DMS 273 (cell line): ENCODE results near the gene CTSA.
"Not testable (repeated sequence)": the region's sequence is repeated elsewhere in the genome, so short reads cannot be mapped to it uniquely, and the experiment has no call there.

Experiments used
- DNase-seq: peaks from one replicate; lab custom pipeline; 2025; ENCODE audit not compliant: unreplicated experiment; lab: John Stamatoyannopoulos, UW

Gene CTSA

DNA sequence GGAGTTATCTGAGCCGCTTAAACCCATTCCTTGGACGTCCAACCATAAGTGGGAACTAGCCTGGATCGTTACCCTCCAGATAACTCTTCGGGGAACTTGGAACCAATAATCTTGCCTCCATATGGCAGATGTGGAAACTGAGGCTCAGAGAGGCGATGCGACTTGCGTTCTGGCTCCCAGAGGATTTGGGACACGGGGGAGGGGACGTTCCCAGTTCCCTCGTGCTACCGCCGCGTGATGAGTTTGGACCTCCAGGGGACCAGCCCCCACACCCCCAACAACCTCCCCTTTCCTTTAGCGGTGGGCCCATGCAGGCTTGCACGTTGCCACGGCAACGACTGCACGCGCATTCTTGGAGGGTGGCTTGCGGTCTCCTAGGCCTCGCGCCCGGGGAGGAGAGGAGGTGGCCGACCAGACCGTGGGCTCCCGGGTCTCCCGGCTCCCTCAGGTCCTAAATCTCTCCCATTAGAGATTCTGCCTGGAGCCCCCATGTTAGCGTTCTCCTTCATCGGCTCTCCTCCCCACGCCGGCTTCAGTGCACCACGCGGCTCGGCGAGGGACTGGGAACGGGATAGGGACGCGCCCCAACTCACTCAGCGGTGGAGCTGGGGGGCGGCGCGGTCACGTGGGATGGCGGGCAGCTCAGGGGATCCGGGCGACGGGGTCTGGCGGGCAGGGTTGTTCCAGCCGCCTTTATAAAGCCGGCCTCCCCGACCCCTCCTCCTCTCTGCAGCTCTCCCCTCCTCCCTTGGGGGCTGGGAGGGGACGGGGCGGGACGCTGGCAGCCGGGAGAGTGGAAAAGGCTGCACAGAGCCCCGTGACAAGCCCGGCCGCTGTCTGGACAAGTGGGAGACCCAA lies 20.6 kb downstream of the CTSA start, which contains the start of gene PLTP:
TSS of gene PLTP (minus strand) at position 670 of the 858 bp plus-strand sequence. CDS start 703 bp downstream, outside the sequence.
- DNase-seq = peak; percentile 82

DNA sequence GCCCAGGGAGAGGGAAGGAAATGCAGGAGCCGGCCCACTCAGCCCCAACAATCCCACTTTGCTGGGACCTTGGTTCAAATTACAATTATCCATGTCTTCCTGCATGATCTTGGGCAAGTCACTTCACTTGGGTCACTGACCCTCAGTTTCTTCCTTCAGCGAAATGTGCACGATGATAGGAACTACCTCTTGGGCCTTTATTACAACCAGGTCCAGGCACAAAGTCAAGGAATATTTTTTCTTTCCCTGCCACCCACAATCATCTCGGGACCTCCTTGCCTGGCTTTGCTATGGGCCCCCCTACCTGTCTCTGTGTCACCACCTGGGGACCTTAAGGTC lies 21.2 kb downstream of the CTSA start:
- no peak for DNase-seq

DNA sequence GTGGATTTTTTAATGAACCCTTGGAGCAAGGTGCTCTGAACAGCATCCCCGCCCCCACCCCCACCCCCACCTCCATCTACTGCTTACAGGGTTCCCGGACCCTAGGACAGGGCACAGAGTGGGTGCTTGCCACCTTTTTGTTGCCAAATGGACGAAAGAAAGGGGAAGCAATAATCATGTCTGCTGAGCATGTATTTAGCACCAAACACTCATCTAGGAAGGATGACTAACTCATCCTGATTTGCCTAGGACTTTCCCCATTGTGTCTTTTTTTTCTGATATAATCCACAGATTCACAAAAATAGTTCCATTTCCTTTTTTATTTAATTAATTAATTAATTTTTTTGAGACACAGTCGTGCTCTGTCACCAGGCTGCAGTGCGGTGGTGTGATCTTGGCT lies 22.0 kb downstream of the CTSA start:
- DNase-seq = no peak

DNA sequence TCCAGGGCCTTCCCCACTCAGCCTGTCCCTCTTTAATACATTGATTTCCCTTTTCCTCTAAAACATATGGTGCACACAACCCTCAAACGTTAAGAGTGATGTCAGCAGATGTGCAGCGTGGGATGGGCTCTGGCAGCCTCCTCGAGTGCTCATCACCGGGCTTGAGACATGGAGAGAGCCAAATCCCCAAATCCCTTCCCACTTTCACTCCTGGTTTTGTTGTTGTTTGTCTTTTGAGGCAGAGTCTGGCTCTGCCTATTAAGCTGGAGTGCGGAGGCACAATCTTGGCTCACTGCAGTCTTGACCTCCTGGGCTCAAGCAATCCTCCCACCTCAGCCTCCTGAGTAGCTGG lies 26.6 kb downstream of the CTSA start:
- peak; percentile 59 for DNase-seq

DNA sequence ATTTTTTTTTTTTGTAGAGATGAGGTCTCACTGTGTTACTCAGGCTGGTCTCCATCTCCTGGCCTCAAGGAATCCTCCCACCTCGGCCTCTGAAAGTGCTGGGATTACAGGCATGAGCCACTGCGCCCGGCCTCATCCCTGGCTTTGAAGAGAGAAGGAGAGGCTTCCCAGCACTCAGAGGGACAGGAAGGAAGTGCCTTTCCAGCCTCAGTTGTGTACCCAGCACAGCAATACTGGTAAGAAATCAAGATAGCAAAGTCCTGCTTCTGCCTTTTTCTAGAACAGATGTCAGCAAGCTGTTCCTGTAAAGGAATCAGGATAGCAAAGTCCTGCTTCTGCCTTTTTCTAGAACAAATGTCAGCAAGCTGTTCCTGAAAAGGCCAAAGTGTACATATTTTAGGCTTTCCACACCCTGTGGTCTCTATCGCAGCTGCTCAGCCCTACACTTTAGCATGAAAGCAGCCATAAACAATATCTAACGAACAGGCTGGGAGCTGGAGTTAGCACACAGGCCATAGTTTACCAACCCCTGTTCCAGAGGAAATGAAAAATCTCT lies 27.1 kb downstream of the CTSA start:
- DNase-seq = no peak

DNA sequence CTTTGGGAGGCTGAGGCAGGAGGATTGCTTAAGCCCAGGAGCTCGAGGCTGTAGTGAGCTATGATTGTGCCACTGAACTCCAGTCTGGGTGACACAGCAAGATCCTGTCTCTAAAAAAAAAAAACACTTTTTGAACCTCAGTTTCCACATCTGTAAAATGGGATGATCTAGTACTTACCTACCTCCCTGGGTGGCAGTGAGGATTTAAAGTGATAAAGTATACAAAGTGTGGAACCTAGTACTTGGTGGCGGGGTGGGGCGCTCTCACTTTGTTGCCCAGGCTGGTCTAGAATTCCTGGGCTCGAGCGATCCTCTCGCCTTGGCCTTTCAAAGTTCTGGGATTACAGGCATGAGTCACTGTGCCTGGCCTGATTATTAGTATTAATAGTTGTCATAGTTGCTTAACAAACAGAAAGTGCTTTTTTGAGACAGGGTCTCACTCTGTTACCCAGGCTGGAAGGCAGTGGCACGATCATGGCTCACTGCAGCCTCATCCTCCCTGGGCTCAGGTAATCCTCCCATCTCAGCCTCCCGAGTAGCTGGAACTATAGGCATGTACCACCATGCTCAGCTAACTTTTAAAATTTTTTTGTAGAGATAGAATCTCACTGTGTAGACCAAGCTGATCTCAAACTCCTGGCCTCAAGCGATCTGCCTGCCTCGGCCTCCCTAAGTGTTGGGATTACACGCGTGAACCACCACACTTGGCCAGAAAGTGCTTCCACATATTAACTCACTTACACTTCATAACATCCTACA lies 27.8 kb downstream of the CTSA start:
- DNase-seq = no peak

DNA sequence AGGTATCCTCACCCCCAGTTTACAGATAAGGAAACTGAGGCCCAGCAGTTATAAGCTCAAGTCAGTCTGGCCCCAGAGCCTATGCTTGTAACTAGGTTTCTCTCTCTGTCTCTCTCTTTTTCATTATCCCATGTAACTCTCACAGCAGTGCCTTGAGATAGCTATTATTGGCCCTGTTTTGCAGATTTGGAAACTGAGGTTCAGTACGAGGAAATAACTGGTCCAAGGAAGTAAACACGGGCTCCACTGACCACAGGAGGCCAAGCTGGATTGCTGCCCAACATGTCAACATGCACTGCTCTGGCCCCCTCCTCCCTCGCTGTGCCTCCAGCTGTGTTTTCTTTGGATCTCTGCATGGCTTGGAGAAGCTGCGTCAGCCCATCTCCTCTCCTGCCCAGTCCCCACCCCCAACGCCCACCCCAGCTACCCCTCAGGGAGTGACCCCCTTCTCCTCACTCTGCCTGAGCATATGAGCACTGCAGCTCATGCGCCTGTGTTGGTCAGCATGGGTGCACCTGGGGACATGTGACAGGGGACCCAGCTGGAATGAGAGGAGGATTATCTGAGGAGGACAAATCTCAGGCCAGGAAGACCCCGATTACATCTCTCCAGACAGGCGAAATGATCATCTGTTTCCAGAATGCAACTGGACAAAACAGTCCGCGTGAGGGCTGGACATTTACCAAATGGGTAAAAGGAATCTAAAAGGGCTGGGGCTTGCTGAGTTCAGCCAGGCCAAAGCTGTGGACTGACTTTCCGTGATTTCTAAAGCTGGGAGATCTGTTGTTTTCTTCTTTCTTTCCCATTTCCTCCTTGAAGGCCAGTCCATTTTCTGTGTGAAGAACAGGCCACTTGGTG lies 28.6 kb downstream of the CTSA start:
- no peak for DNase-seq

DNA sequence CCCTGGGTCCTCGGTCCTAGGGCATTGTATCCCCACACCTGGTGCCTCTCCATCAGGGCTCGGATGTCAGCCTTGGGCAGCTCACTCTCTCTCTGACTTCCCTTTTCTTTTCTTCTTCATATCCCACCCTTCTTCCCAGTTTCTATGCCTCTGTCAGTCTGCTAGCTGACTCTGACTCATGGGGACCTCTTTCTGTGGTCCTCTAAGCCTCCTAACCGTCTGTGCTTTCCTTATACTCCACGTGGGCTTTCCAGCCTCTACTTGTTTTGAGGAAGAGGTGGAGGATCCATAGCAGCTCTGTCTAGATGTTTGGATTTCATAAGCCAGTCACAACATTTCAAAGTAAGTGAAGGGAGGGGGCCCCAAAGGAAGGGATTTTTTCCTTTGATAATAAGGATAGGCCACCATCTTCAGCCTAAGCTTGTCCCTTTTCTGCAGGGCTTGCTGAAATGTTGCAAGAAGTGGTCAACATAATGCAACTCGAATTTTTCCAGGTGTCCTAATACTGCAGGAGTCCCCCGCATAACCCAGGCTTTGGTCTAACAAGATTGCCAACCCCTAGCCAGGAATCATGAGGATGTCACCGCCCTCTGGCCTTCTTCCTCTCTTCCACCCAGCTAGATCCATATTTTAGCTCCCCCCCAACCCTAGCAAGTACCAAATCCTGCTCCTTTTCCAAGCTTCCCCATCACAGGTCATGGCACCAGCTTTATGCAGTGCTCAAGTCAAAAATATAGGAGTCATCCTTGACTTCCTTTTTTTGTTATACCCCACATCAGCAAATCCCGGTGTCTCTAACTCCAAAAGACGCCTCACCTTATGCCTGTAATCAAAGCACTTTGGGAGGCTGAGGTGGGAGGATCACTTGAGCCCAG lies 29.6 kb downstream of the CTSA start:
- no peak for DNase-seq

DNA sequence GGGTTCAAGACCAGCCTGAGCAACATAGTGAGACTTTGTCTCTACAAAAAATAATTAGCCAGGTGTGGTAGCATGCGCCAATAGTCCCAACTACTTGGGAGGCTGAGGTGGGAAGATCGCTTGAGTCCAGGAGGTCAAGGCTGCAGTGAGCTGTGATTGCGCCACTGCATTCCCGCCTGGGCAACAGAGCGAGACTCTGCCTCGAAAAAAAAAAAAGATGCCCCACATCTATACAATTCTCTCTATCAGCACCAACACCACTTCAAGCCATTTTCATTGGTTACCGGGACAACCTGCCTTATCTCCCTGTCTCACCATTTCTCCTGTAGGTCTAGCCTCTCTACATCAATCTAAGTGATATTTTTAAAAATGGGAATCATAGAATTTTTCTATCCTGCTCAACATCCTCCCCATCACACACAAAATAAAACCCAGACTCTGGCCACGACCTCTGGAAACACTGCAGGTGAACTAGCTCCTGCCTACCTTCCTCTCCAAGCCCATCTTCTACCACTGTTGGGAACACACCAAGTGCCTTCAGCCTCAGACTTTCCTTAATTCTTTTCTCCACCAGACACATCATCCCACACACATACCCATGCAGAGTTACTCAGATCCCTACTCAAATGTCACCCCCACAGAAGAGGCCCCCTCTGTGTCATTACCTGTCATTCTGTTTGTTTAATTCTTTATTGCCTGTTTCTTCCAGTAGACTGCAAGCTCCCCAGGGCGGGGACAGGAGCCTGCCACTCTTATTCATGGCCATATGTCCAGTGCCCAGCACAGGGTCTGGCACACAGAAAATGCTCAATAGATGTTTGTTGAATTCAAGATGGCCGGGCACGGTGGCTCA lies 30.4 kb downstream of the CTSA start:
- DNase-seq = no peak

DNA sequence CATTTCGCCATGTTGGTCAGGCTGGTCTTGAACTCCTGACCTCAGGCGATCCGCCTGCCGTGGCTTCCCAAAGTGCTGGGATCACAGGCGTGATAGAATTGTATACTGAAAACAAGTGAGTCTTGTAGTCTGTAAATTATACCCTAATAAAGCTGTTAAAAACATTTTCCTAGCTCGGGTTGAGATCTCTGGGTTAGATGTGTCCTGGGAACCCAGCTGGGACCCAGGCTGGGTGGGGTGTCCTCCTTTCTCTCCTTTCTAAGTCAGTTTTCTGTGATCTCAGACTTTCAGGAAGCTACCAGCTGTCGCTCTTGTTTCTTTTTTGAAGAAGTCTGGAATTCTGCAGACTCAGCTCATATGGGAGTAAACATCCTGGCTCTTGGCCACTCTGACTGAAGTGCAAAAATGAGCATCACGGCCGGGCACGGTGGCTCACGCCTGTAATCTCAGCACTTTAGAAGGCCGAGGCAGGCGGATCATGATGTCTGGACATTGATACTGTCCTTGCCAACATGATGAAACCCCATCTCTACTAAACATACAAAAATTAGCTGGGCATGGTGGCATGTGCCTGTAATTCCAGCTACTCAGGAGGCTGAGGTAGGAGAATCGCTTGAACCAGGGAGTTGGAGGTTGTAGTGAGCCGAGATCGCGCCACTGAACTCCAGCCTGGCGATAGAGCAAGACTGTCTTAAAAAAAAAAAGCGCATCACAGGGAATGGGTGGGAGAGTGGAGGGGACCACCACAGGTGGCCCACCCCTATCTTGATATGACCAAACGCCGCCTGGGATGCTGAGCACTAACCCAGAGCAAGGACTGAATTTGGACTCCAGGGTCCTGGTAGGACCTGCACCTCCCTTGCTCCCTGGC lies 33.5 kb downstream of the CTSA start:
- DNase-seq = peak; percentile 45

DNA sequence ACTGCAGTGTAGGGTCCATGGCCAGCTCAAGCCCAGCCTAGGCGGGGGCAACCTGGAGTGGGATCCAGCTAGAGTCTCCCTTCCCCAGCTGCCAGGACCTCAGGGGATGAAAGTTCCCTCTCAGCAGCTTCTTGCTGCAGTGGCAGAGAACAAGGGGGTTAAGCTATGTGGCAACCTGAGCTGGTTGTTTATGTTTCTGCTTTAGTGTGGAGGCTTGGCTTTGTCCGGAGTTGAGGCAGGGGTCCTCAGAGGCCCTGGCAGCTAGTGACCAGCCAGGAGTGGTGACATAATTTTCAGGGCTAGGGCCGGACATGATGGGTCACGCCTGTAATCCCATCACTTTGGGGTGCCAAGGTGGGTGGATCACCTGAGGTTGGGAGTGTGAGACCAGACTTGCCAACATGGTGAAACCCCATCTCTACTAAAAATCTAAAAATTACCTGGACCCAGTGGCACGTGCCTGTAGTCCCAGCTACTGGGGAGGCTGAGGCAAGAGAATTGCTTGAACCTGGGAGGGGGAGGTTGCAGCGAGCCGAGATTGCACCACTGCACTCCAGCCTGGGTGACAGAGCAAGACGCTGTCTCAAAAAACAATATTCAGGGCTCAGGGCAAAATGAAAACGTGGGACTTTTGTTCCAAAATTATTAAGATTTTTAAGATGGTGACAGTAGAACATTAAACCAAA lies 34.8 kb downstream of the CTSA start:
- DNase-seq = no peak

DNA sequence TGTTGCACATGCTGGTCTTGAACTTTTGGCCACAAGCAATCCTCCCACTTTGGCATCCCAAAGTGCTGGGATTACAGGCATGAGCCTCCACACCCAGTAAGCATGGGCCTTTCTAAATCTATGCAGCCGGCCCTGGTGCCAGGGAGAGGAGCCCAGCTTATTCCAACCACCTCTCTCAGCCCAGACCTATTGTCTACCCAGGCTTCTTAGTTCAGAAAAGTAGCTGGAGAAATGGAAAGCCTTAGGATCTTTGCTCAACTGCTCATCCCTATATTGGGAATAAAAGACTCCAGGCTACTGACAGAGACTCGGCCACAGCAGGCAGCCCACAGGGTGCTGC lies 35.6 kb downstream of the CTSA start:
- no peak for DNase-seq

DNA sequence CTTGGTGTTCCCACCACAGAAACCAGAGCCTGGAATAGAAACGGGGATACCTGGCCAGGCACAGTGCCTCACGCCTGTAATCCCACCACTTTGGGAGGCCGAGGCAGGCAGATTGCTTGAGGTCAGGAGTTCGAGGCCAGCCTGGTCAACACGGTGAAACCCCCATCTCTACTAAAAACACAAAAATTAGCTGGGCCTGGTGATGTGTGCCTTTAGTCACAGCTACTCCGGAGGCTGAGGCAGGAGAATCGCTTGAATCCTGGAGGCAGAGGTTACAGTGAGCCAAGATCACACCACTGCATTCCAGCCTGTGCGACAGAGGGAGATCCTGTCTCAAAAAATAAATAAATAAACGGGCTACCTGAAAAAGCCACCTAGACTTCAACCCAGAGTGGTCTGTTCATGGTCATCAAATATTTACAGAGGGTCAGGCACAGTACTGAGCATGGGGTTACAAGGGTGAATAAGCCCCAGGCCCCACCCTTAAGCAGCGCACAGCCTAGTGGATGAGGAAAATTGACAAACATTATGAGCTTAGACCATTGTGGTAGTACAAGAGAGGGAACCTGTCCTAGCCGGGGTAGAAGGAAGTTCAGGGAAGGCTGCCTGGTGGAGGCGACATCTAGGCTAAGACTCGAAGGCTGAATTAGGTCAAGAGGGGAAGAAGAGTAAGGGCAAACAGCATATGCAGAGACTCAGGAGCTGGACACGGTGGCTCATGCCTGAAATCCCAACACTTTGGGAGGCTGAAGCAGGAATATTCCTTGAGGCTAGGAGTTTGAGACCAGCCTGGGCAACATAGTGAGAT lies 36.1 kb downstream of the CTSA start:
- DNase-seq = no peak

DNA sequence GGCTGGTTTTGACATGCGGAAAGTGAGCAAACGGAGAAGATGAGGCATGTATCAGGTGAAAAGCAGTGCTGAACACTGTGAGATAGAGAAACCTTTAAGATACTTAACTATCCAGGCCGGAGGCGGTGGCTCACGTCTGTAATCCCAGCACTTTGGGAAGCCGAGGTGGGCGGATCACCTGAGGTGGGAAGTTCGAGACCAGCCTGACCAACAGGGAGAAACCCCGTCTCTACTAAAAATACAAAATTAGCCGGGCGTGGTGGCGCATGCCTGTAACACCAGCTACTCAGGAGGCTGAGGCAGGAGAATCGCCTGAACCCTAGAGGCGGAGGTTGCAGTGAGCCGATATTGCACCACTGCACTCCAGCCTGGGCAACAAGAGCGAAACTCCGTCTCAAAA lies 40.5 kb downstream of the CTSA start:
- DNase-seq = not testable (repeated sequence)

DNA sequence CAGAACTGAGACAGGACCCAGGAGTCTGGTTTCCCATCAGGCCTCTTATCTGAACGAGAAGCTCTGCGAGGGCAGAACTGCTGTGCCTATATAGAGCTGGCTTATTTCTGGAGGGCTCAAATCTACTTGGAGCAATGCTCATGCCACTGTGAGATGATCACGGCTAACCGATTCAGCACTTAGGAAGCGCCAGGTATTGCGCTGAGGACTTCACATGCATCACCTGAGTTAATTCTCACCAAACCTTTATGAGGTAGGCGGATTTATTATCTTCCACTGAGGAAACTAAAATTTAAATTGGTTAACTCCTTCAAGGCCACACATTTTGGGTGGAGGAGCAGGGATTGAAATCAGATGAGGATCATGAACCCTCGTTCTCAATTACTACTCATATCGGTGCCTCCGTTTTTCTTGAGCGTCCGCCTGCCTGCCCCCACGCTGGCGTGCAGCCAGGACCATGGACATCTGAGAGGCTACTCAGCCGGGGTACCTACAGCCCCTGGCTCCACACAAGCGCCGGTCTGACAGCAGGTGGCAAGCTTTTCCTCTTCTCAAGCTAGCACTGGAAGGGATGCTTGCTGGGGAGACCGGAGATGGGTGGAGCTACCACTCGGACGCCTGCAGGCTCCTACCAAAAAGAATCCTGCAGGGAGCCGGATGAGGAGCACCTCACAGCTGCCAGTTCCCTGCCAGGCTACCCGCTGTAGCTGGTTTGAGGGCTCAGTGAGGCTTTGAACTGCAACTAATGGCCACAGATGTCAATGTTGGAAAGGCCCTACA lies 42.3 kb downstream of the CTSA start:
- peak; percentile 93 for DNase-seq

DNA sequence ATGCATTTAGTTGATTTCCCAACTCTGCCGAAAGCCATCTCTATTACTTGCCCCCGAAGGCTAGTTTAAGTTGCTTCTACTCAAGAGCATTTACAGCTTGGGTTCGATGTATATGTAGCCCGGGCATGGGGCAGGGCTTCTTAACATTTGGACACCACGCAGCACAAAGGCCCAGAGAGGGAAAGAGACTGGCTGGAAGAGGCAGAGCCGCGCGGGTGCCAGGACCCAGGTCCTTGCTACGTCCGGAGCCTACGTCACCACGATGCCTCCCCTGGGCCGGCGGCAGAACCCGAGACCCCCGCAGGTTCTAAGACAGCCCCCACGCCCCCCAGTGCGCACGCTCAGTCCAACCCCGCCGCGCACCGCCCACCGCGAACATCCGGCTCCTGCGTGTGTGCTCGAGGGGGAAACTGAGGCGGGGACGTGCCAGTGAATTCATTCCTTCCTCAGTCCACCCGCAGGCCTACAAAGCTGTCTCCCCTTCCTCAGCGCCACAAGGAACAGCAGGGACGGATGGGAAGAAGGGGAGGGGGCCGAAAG lies 43.0 kb downstream of the CTSA start:
- DNase-seq = peak; percentile 83
